IMR-90 (cell line): ENCODE measurements around the gene PCBP3. TPM values are rescaled to one million over a fixed set of nuclear protein-coding genes. Genes with fewer than 3 reads are reported as not detected.

Source experiments
- ATAC-seq: fragments of 200-7000 bp; cut with Tn5 transposase; 2 replicates; pipeline ENCODE4 v1.9.1; 2020; ENCODE audit warnings: low read depth, mild to moderate bottlenecking, moderate library complexity
- BruUV-seq: library from RNA; stranded (reverse); fragments of 400-500 nt; replicated peaks from 2 replicates; lab custom pipeline; 2021; lab: Mats Ljungman, UMichigan
- CTCF ChIA-PET: fragments of 300-600 bp; formaldehyde crosslinking; extraction: SDS; loops from one replicate; lab custom pipeline; 2021; ENCODE audit warnings: antibody characterized with exemption; lab: Yijun Ruan, JAX
- POLR2A ChIA-PET: fragments of 300-600 bp; sonication (Branson Sonifier 250); formaldehyde crosslinking; loops from one replicate; lab custom pipeline; 2022; ENCODE audit warnings: antibody characterized with exemption; ENCODE audit not compliant: unreplicated experiment; lab: Charles Lee
- DNase-seq: peaks from one replicate; pipeline ENCODE4 v3.0.0; 2013
- H2AFZ ChIP-seq: replicated peaks from 2 replicates; pipeline ENCODE3; 2013; ENCODE audit warnings: low read length, mild to moderate bottlenecking; ENCODE audit not compliant: poor library complexity
- H2AK5ac ChIP-seq: 2 replicates; pipeline ENCODE4 v1.6.1; 2013; ENCODE audit warnings: low read depth, low read length, inconsistent platforms
- H2AK9ac ChIP-seq: replicated peaks from 2 replicates; pipeline ENCODE3; 2013; ENCODE audit warnings: mild to moderate bottlenecking, low read depth, low read length, moderate library complexity; ENCODE audit not compliant: poor library complexity
- H2BK120ac ChIP-seq: 2 replicates; pipeline ENCODE4 v1.6.1; 2013; ENCODE audit warnings: low read depth, low read length, inconsistent platforms
- H2BK15ac ChIP-seq: 3 replicates; pipeline ENCODE4 v1.6.1; 2013; ENCODE audit warnings: low read depth, low read length, inconsistent platforms
- H2BK20ac ChIP-seq: 2 replicates; pipeline ENCODE4 v1.6.1; 2013; ENCODE audit warnings: low read depth, mild to moderate bottlenecking, inconsistent platforms, low read length, moderate library complexity
- H2BK5ac ChIP-seq: 2 replicates; pipeline ENCODE4 v1.6.1; 2013; ENCODE audit warnings: mild to moderate bottlenecking, low read depth, low read length, inconsistent platforms; ENCODE audit not compliant: poor library complexity, severe bottlenecking
- H3K14ac ChIP-seq: replicated peaks from 2 replicates; pipeline ENCODE4 v1.6.1; 2013; ENCODE audit warnings: low read depth, low read length, inconsistent platforms
- H3K18ac ChIP-seq: 2 replicates; pipeline ENCODE4 v1.6.1; 2013; ENCODE audit warnings: low read depth, low read length, control low read depth
- H3K23ac ChIP-seq: 2 replicates; pipeline ENCODE4 v1.6.1; 2013; ENCODE audit warnings: low read depth, low read length, inconsistent platforms
- H3K27ac ChIP-seq: 2 replicates; pipeline ENCODE4 v1.5.1; 2013; ENCODE audit warnings: mild to moderate bottlenecking, control low read depth, low read length; ENCODE audit not compliant: insufficient read depth
- H3K27me3 ChIP-seq: 2 replicates; pipeline ENCODE4 v1.6.1; 2013; ENCODE audit warnings: low read length; ENCODE audit not compliant: control insufficient read depth, insufficient read depth
- H3K36me3 ChIP-seq: 2 replicates; pipeline ENCODE4 v1.6.1; 2013; ENCODE audit warnings: low read length, mixed read lengths; ENCODE audit not compliant: control insufficient read depth, insufficient read depth
- H3K4ac ChIP-seq: 2 replicates; pipeline ENCODE4 v1.6.1; 2013; ENCODE audit warnings: low read depth, low read length, inconsistent platforms
- H3K4me1 ChIP-seq: 2 replicates; pipeline ENCODE4 v1.6.1; 2013; ENCODE audit warnings: low read length, mixed read lengths; ENCODE audit not compliant: control insufficient read depth, insufficient read depth
- H3K4me2 ChIP-seq: 2 replicates; pipeline ENCODE4 v1.6.1; 2013; ENCODE audit warnings: low read depth, mild to moderate bottlenecking, control low read depth, low read length, moderate library complexity
- H3K4me3 ChIP-seq: 2 replicates; pipeline ENCODE4 v1.5.1; 2013; ENCODE audit warnings: low read depth, mild to moderate bottlenecking, control low read depth, low read length, moderate library complexity; ENCODE audit not compliant: insufficient read depth
- H3K56ac ChIP-seq: 2 replicates; pipeline ENCODE4 v1.6.1; 2013; ENCODE audit warnings: low read length, inconsistent platforms; ENCODE audit not compliant: insufficient read depth; ENCODE audit errors: extremely low read depth
- H3K79me1 ChIP-seq, 2 experiments: 2 replicates each; pipeline ENCODE4 v1.6.1; 2013; ENCODE audit warnings: low read length in 2 of 2, inconsistent platforms in 1 of 2, low read depth in 1 of 2
- H3K9ac ChIP-seq: 2 replicates; pipeline ENCODE4 v1.6.1; 2013; ENCODE audit warnings: low read depth, low read length, control low read depth
- H3K9me1 ChIP-seq: 2 replicates; pipeline ENCODE4 v1.6.1; 2013; ENCODE audit warnings: low read length, inconsistent platforms; ENCODE audit not compliant: insufficient read depth
- H3K9me3 ChIP-seq: 2 replicates; pipeline ENCODE4 v1.6.1; 2013; ENCODE audit warnings: low read length; ENCODE audit not compliant: control insufficient read depth, insufficient read depth
- H4K20me1 ChIP-seq: 2 replicates; pipeline ENCODE4 v1.6.1; 2013; ENCODE audit warnings: low read length, inconsistent platforms; ENCODE audit not compliant: insufficient read depth
- H4K5ac ChIP-seq: 2 replicates; pipeline ENCODE4 v1.6.1; 2013; ENCODE audit warnings: mild to moderate bottlenecking, low read depth, low read length, control low read depth
- H4K8ac ChIP-seq, 2 experiments: 2 replicates each; pipeline ENCODE4 v1.6.1; 2013; ENCODE audit warnings: low read depth in 2 of 2, low read length in 2 of 2, control low read depth in 1 of 2, inconsistent platforms in 1 of 2
- H4K91ac ChIP-seq: 2 replicates; pipeline ENCODE4 v1.6.1; 2013; ENCODE audit warnings: low read depth, low read length, inconsistent platforms; ENCODE audit not compliant: insufficient read depth
- BHLHE40 ChIP-seq: fragments of 150-350 bp; IDR thresholded peaks from 2 replicates; pipeline ENCODE4 v1.6.1; 2016; ENCODE audit warnings: mild to moderate bottlenecking, low read depth, low read length
- CEBPB ChIP-seq: IDR thresholded peaks from 2 replicates; pipeline ENCODE4 v1.6.1; 2012; ENCODE audit warnings: low read depth, low read length, improper control_type of control experiment
- CHD1 ChIP-seq: IDR thresholded peaks from 2 replicates; pipeline ENCODE4 v1.6.1; 2012; ENCODE audit warnings: low read depth, low read length, improper control_type of control experiment
- CTCF ChIP-seq: conservative IDR thresholded peaks from 2 replicates; pipeline ENCODE4 v1.5.1; 2012; ENCODE audit warnings: mild to moderate bottlenecking, low read depth, low read length, improper control_type of control experiment
- ELK1 ChIP-seq: fragments of 150-350 bp; IDR thresholded peaks from 2 replicates; pipeline ENCODE4 v1.6.1; 2016; ENCODE audit warnings: low read depth, mild to moderate bottlenecking, low read length, moderate library complexity, borderline replicate concordance
- FOS ChIP-seq: fragments of 150-350 bp; IDR thresholded peaks from 2 replicates; pipeline ENCODE4 v1.6.1; 2016; ENCODE audit warnings: low read depth, low read length
- MAFK ChIP-seq: IDR thresholded peaks from 2 replicates; pipeline ENCODE4 v1.6.1; 2012; ENCODE audit warnings: low read depth, low read length, improper control_type of control experiment
- MAZ ChIP-seq: IDR thresholded peaks from 2 replicates; pipeline ENCODE4 v1.6.1; 2012; ENCODE audit warnings: low read depth, mild to moderate bottlenecking, low read length, improper control_type of control experiment, moderate library complexity, borderline replicate concordance
- MXI1 ChIP-seq: IDR thresholded peaks from 2 replicates; pipeline ENCODE4 v1.6.1; 2012; ENCODE audit warnings: low read depth, mild to moderate bottlenecking, low read length, moderate library complexity, borderline replicate concordance
- NFE2L2 ChIP-seq: fragments of 150-350 bp; IDR thresholded peaks from 2 replicates; pipeline ENCODE4 v1.6.1; 2016; ENCODE audit warnings: low read depth, mild to moderate bottlenecking, low read length
- POLR2A ChIP-seq: IDR thresholded peaks from 2 replicates; pipeline ENCODE4 v1.6.1; 2012; ENCODE audit warnings: mild to moderate bottlenecking, low read depth, low read length
- RAD21 ChIP-seq: IDR thresholded peaks from 2 replicates; pipeline ENCODE4 v1.6.1; 2012; ENCODE audit warnings: low read length, improper control_type of control experiment
- RCOR1 ChIP-seq: IDR thresholded peaks from 2 replicates; pipeline ENCODE4 v1.6.1; 2012; ENCODE audit warnings: mild to moderate bottlenecking, low read length, improper control_type of control experiment; ENCODE audit not compliant: insufficient replicate concordance
- RFX5 ChIP-seq: IDR thresholded peaks from 2 replicates; pipeline ENCODE4 v1.8.0; 2012; ENCODE audit warnings: low read depth, mild to moderate bottlenecking, low read length, moderate library complexity
- SMC3 ChIP-seq: fragments of 150-350 bp; IDR thresholded peaks from 2 replicates; pipeline ENCODE4 v1.6.1; 2016; ENCODE audit warnings: low read depth, mild to moderate bottlenecking, antibody characterized with exemption, low read length, moderate library complexity
- USF2 ChIP-seq: fragments of 150-350 bp; IDR thresholded peaks from 2 replicates; pipeline ENCODE4 v1.6.1; 2017; ENCODE audit warnings: mild to moderate bottlenecking, antibody characterized with exemption, low read length, low read depth
- WGBS, 2 experiments: methylation state at CpG; one replicate each; pipeline versions ENCODE4 v1.1.5 to v1.1.7; 2013; ENCODE audit warnings: missing lambda C conversion rate in 2 of 2; ENCODE audit not compliant: insufficient read length in 1 of 2; ENCODE audit errors: extremely low coverage in 2 of 2; 5-methylcytosine and 5-hydroxymethylcytosine counted together
- dilution Hi-C: fragments of 300-500 bp; cut with HindIII; formaldehyde crosslinking; loops from one replicate; pipeline ENCODE4 v1.14.3; 2018; ENCODE audit warnings: low sequenced_read_pairs; ENCODE audit not compliant: unreplicated experiment
- in situ Hi-C: fragments of 300-500 bp; cut with MboI; formaldehyde crosslinking; loops from 3 replicates; pipeline ENCODE4 v1.14.3; 2019; ENCODE audit warnings: low sequenced_read_pairs, inconsistent platforms, mixed read lengths
- intact Hi-C: fragments of 100-400 bp; cut with micrococcal nuclease; formaldehyde crosslinking; loops from 2 replicates; pipeline ENCODE4 v1.10.0; 2022
- polyA plus RNA-seq, 3 experiments: library from polyadenylated mRNA; depleted of rRNA; stranded (reverse); fragments of >200 nt; gene quantifications; 2 replicates each; pipeline ENCODE4 v1.2.3, GENCODE V29; 2012; ENCODE audit warnings: low replicate concordance in 1 of 3
- total RNA-seq: library from RNA; depleted of rRNA; stranded (reverse); fragments of >200 nt; gene quantifications from 2 replicates; pipeline ENCODE4 v1.2.3, GENCODE V29; 2012

PCBP3 gene
- total and polyA plus RNA-seq, 2 of the 4 experiments (the other 2 are of a cell fraction) = 2.9 to 3.9 TPM

GRCh38 chr21:45906196-45906805 lies 262.8 kb downstream of the PCBP3 start:
- intact Hi-C loops (no loop called here), dilution Hi-C loops (no loop called here), in situ Hi-C loops (no loop called here)
- TF ChIP-seq RFX5 (no peak), NFE2L2 (no peak), USF2 (no peak), MAFK (no peak), ELK1 (no peak), MAZ (no peak), BHLHE40 (no peak), CHD1 (no peak), RAD21 (no peak), CTCF (no peak), POLR2A (no peak), RCOR1 (no peak), MXI1 (no peak), FOS (no peak), SMC3 (no peak), CEBPB (no peak)
- Histone ChIP-seq H3K9me1 (no peaks in the 10 kb centered on the region), H3K79me1 (no peaks in the 10 kb centered on the region), H4K5ac (no peak overlapping the region), H2BK120ac (no peak overlapping the region), H3K9ac (no peak overlapping the region), H2BK5ac (no peak overlapping the region), H3K36me3 (peaks cover 3% of the 10 kb centered on the region; the same call in 1 of the 2 replicates), H4K91ac (no peak overlapping the region), H3K14ac (no peak overlapping the region), H3K56ac (no peak overlapping the region), H3K27ac (no peak overlapping the region), H3K4me2 (no peak overlapping the region), H2AFZ (no peak overlapping the region), H2AK5ac (no peak overlapping the region), H3K18ac (no peak overlapping the region), H3K4me1 (no peaks in the 10 kb centered on the region), H3K4me3 (no peak overlapping the region), H3K27me3 (peaks cover 2% of the 10 kb centered on the region; the same call in 1 of the 2 replicates), H3K4ac (no peak overlapping the region), H2AK9ac (no peak overlapping the region), H4K20me1 (no peaks in the 10 kb centered on the region), H4K8ac (no peak overlapping the region), H2BK15ac (no peak overlapping the region), H2BK20ac (no peak overlapping the region), H3K23ac (no peak overlapping the region), H3K9me3 (no peaks in the 10 kb centered on the region)
- ATAC-seq = no peak
- 88% methylated on average over 6 of the region's 19 CpGs; no CpG with 5 or more reads in 1 of the 2 experiments for WGBS, 2 experiments
- ChIA-PET CTCF (no interaction called here), POLR2A (no interaction called here)
- DNase-seq = no peak
- no TSS peak for BruUV-seq
